GM19455 (cell line): Measurements from ENCODE around the gene UBA6.
"Not testable (repeated sequence)": the region's sequence is repeated elsewhere in the genome, so short reads cannot be mapped to it uniquely, and the experiment has no call there.

Experiments used
- ATAC-seq: cut with Tn5 transposase; IDR thresholded peaks from one replicate; pipeline ENCODE4 v1.9.1; 2021; ENCODE audit not compliant: unreplicated experiment

UBA6 gene

DNA sequence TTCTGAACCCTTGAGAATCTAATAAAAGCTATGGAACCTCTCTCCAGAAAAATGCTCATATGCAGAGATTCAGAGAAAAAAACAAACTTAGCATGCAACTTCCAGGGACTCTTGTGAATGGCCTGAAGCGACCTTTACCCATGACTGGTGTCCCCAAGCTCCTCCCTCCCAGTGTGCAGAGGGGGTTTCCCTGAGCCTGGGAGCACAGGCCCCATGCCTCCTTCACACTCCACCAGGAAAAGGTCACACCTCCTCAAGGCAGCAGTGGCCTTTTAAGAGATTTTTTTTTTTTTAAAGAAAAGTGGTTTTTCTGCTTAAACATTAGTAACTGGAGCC, 13.3 kb upstream of the UBA6 start:
- ATAC-seq, result no peak

DNA sequence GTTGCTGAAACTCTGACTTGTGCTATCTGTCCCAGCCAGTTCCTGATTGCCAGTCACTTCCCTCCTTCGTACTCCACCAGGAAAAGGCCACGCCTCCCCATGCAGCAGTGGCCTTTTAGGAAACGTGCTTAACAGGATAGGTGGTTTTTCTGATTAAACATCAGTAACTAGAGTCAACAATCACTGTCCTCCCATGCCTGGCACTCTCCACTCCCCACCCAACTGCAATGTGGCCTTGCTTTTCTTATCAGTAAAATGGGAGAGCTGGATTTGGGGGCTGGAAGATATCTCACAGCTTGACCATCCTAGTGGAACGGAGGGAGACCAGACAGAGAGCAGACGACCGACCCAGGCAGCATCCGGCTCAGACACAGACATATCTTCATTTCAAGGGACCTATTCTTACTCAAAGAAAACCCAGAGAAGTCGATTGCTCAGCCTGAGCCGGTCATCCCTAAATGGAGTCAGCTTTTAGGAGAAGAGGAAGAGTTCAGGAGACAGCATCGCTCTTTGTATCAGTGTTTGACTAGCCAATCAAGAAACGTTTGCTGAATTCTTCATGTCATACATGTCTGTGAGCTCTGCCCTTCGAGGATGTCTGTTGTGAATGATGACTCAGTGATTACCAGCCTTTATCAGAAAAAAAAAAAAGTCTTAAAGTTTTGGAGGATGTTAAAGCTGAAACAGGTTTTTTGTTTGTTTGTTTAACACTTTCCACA, 12.7 kb upstream of the UBA6 start:
- ATAC-seq, result no peak

DNA sequence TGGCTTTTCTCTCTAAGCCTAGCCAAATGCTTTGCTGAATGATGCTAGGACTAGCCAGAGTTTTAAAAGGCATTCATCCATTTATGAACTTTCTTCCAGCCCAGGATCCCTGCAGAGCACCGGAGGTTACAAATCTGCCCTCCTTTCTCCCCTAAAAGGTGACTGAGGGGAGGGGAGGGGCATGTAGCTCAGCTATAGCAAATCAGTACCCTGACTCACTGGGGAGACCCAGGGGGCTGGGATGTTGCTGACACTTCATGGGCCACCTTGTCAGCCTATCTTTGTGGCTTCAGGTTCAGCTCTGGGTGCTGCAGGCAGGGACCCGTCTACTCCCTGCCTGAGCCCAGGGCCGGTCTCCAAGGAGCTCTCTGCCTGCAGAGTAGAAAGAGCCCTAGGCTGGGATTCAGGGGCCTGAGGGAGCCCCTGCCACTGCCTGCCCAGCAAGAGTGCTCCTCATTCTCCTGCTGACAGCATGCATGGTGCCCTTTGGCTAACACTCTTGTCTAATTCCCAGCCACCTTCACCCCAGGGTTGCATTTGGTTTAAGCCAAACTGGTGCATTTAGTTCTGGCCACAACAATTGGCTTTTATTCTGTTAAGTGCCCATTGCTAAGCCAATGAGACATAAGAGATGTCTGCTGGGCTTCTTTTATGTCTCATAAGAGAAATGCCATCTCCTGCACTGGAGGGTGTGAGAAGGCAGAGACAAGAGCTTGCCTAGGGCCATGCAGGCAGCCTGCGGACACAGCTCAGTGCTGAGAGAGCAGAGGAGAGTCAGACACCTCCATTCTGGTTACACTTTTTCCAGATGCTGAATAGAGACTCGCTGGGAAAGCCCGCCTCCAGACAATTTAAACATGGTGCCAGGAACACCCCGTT, 11.9 kb upstream of the UBA6 start:
- no peak for ATAC-seq

DNA sequence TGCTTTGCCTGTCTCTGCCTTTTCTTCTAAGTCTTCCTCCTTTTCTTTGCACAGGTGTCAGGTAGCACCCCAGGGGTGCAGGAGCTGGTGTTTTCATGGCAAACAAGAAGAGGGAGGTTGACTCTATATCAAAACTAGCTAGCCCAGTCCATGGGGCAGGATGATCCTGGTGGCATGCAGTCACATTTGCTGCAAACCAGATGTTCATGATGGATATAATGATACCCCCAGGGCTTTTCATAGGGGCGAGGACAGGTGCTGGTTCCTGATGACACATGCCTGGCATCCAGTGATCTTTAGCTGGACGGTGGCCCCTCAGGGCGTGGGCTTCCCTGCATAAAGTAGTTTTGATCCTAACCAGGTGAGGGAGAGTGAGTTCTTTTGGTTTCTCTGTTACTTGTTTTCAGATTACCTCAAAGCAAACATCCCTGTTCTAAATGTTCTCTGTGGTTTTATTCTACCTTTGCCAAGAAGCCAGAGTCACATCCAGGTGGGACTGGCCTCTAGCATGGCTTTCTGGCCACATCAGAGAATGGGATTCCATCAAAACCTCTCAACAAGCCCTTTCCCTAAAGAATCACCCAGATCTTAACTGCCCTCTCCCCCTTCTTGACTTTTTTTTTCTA, 11.2 kb upstream of the UBA6 start:
- no peak for ATAC-seq

DNA sequence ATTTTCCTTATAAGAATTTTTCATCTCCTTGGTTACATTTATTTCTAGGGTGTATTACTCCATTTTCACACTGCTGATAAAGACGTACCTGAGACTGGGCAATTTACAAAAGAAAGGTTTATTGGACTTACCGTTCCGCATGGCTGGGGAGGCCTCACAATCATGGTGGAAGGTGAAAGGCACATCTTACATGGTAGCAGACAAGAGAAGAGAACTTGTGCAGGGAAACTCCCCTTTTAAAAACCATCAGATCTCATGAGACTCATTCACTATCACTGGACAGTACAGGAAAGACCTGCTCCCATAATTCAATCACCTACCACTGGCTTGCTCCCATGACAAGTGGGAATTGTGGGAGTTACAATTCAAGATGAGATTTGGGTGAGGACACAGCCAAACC, 5.7 kb upstream of the UBA6 start:
- not testable (repeated sequence) for ATAC-seq

DNA sequence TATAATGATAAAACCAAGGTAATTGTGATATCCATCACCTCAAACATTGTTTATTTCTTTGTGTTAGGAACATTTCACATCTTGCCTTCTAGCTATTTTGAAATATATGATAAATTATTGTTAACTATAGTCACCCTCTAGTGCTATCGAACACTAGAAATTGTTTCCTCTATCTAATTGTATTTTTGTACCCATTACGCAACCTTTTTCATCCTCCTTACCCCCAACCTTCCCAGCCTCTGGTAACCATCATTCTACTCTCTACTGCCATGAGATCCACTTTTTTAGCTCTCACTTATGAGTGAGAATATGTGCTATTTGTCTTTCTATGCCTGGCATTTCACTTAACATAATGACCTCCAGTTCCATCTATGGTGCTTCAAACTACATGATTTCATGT, 3.9 kb upstream of the UBA6 start:
- ATAC-seq, result no peak

DNA sequence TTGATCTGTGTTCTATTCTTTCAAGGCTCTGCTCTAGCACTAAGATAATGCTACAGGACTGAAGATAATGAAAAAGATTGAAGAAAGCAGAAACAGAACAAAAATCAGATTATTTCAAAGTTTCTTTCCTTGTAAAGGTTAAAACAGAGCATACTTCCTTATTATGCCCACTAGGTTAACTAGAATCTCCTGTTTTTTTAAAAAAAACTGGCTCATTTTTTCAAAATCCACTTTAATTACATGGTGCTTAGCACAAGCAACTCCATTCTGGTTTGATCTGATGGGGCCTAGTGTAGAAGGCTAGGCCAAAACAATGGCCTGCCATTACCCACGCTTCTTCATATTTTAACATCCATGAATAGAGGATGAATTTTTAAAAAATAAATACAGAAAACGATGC, 1.2 kb upstream of the UBA6 start:
- no peak for ATAC-seq

DNA sequence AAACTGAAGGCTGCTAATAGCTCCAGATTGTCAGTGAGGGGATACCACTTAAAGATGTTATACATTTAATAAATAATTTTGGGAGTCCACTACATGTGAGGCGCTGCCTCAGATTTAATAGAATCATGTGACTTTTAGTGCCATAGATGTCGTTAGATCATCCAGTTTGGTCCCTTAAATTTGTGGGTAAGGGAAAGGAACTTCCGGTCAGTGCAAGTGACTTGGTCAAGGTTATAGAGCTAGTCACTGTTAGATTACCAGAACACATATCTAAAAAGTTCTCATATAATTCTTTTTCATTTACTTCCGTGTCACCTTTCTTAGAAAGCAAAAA, 529 bp upstream of the UBA6 start:
- no peak for ATAC-seq

DNA sequence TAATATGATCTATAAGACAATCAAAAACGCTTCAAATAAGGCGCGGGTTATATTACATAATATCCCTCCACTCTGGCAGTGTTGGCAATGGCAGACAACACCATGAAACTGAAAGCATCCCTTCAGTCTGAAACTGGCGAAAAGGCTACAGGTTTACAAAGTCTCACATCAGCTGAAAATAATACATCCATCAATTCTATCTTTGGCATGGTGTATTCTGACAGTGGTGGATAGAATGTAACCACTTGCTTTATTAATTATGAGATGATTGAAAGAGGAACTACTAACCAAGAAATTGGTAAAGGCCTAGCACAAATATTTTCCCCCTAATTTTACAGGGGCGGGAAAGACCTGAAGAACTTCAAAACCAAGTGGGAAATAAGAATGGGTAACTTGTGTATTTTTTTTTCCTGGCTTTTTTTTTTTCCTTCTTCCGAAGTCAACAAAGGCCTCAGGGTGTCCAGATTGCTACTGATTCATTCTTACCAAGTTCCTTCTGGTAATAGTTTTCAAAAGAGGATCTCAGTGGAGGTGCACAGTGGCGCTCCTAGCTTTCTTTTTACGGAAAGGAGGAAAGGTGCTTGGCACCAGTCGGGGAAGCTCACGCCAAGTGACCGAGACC, 728 bp downstream of the UBA6 start:
- ATAC-seq, result peak; percentile 25

DNA sequence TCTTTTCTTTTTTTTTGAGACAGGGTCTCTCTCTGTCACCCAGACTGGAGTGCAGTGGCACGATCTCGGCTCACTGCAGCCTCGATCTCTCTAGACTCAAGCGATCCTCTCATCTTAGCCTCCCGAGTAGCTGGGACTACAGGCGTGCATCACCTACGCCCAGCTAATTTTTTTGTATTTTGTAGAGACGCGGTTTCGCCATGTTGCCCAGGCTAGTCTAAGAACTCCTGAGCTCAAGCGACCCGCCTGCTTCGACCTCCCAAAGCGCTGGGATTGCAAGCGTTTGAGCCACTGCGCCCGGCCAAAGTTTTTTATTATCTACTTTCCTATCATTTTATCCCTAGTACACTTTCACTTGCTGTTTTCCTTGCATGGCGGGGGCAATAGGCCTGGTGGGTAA, 1.4 kb downstream of the UBA6 start:
- ATAC-seq, result no peak

DNA sequence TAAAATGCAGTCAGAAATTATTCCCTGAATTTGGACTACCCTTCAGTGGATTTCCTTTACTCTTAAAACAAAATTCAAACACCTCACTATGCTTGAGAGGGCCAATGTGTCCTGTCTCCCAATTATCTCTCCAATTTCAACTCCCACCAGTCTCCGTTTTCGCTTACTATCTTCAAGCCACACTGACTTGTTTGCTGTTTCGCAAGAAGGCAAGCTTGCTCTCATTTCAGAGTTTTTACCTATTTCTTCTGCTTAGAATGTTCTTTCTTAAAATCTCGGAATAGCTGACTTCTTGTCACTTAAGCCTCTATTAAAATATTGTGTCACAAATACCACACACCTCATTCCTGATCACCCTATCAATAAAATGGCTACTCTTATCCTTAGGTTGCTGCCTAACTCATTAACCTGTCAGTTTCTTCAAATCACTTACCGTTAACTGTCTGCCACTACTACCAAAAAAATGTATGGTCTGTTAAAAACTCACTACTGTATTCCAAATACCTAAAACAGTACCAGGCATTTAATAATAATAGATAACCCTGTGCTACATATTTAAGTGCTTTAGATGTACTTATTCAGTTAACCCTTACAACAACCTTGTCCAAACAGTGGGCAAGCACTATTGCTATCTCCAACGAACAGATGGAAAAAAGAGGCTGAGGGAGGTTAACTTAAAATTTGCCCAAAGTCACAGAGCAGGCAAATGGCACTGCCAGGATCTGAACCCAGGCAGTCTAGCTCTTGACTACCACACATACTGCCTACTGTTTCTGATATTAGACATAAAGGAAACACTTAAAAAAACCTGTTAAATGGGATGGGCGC, 2.9 kb downstream of the UBA6 start:
- ATAC-seq, result no peak

DNA sequence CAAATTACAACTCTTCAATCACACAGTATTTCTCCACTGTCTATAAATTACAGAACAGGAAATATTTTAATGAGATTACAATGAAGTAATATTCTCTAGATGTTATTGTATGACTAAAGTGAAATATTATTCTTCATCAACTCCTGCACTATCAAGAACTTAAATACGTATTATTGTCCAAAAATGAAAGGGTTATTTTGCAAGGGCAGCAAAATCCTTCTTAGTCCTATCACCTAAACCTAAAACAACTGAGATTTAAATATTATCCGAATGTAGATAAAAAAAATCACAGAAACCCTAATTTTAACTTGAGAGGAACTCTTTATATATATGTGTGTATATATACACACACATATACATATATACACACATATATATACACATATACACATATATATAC, 4.9 kb downstream of the UBA6 start:
- ATAC-seq, result no peak

DNA sequence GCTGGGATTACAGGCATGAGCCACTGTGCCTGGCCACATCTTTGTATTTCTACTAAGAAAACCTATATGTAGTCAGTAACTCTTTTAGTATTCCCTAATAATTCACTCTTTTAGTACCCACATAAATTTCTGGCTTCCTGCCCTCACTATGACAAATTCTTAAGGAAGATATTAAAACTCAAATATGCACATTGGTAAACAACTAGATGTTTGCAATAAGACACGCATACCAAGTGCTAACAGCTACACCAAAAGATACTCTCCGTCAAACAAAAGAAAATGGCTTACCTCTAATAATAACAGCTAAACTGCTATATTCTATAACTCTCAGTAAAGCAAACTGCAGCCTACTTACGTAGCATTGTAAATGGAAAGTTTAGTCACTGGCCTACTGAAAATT, 6.3 kb downstream of the UBA6 start:
- no peak for ATAC-seq

DNA sequence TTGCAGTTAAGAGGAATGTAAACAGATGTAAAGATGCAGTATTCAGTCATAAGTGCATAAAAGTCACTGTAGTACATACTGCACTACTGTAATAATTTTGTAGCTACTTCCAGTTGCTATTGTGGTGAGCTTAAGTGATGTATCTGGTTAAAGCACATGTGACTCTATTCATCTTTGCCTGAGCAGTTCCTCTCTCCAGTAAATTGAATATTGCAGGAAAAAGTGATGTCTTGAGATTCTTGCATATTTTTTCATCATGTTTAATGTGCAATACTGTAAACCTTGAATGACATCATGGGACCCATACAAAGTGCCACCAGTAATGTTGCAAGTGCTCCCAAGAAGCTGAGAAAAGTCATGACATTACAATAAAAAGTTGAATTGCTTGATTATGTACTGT, 9.6 kb downstream of the UBA6 start:
- ATAC-seq, result no peak

DNA sequence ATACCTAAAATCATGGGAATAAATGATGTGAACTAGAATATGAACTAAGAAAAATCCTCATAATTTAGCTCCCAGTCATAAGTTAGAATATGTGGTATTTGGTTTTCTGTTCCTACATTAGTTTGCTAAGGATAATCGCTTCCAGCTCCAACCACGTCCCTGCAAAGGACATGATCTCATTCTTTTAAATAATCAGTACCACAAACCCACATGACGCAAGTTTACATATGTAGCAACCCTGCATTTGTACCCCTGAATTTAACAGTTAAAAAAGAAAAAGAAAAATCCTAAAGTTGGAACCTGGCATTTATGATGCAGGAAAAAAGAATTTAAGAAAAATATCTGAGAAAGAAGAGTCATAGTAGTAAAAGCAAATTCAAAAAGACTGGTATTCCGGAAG, 13.3 kb downstream of the UBA6 start:
- ATAC-seq, result no peak

DNA sequence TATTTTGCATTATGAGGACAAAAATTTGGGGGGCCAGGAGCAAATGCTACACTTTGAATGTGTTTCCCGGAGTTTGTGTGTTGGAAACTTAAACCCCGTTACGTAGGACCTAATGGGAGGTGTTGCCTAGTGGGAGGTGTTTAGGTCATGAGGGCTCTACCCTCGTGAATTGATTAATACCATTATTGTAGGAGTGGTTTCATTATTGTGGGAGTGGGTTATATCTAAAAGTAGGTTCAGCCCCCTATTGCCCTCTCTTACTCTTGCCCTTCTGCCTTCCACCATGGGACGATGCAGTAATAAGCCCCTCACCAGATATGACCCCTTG, 15.5 kb downstream of the UBA6 start:
- ATAC-seq, result no peak

DNA sequence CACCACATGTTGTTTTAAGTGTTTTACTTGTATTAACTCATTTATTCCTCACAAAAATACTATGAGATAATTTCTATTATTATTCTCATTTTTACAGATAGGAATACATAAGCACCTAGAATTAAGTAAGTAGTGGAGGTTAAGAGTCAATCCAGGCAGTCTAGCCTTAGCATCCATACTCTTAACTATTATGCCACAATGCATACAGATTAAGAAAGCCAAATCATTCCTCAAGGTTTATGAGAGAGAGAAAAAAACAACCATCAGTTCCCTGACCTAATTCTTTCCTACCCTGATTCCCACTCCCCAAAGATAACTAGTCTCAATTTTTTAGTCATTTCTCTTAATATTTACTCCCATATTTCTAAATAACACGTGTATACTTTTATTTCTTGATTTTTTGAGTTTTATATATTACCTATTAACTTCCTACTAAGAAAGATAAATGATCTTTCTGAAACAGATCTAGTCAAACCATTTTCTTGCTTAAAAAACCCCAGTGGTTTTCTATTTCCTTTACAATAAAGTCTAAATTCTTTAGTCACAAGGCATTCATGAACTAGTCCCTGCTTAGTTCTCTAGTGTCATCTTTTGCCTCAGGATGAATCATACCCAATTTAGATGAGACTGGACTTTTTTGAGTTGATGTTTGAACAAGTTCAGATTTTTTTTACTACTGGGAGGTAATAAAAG, 16.0 kb downstream of the UBA6 start:
- no peak for ATAC-seq

DNA sequence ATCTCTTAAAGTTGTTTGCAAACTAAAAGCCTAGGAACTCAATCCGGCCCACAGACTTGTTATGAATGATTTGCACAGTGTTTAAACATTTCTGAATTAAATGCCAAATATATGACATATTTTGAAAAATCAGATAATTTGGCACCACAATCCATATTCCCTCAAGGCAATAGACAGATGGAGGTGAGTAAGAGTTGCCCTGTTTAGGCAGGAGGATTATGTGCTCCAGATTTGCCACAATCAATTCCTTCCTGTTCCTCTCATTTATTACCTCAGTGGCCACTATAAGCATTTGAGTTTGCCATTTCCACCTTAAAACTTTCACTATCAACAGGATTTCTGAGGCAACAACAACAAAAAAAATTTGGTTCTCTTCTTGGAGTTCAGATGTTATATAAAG, 18.7 kb downstream of the UBA6 start:
- no peak for ATAC-seq

DNA sequence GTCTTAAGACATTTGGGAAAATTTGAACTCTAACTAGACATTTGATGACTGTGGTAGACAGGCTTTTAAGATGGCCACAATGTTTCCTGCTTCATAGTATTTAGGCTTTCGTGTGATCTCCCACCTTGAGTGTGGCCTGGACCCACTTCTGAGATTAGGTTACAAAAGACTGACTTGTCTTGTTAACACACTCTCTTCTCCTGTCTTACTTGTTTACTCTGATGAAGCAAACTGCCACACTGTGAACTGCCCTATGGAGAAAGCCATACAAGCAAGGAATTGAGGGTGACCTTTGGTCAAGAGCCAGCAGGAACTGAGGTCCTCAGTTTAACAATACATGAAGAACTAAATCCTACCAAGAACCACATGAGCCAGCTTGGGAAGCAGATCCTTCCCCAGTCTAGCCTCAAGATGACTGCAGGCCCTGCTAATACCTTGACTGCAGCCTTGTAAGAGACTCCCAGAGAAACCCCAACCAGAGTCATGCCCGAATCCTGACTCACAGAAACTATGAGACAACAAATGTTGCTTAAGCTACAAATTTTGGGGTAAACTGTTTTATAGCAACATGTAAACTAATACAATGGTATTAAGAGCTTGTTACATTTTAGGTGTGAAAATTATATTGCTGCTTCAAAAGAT, 20.3 kb downstream of the UBA6 start:
- no peak for ATAC-seq

DNA sequence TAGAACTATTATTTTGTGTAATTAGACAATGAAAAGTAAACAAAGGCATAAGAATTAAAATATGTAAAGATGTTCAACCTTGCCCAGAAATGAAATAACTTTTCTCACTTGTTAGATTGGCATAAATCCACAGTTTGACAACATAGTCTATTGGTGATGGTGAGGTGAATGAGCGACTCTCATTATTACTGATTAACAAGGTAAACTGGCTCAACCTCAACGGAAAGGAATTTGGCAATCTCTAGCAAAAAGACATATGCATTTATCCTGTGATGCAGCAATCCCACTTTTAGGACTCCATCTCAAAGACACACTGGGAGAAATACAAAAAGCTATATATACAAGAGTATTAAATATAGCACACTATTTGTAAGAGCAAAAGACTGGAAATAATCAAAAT, 22.3 kb downstream of the UBA6 start:
- no peak for ATAC-seq
